Thyroid gland (tissue), 4 donors: ENCODE data around the gene AHRR.

Source experiments
- CTCF ChIP-seq, 6 experiments: fragments of 200-600 bp in 3 of 6; fragments of 450-650 bp in 3 of 6; sonication (generic) in 3 of 6; IDR thresholded peaks; one replicate each; pipeline ENCODE4 v1.5.1; 2016 to 2019; ENCODE audit warnings: antibody characterized with exemption in 6 of 6, mild to moderate bottlenecking in 2 of 6, inconsistent platforms in 1 of 6, moderate library complexity in 1 of 6
- POLR2A ChIP-seq, 2 donors: fragments of 450-650 bp; IDR thresholded peaks; one replicate each; pipeline ENCODE4 v1.6.1; 2017; ENCODE audit warnings: antibody characterized with exemption in 2 of 2, mild to moderate bottlenecking in 2 of 2, moderate library complexity in 1 of 2

DNA sequence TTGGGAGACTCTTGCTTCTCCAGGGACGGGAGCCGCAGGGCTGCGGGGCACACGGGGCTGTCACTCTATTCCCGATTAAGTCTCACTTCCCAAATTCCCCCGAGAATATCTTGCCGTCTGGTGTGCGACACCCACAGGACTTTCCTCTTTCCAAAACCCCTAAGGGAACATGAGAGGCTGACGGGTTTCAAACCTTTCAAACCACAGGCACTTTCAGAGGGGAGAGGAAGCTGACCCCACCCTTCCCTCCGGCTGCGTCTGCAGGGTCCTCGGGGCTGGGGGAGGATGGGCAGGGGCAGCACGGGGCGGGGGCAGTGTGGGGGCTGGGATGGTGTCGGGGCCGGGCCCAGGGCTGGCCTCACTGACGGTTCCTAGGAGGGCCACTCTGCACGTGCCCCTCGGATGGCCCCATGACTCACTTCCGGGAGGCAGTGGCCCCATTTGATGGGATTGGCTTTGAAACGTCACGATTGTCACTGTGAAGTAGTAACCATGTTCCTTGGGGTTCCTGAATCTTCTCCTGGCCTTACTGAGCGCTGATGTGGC is 164.5 kb downstream of the AHRR start:
- no peak for TF ChIP-seq CTCF (IDR thresholded peaks at IDR 0.05)
- no peak for TF ChIP-seq POLR2A (IDR thresholded peaks at IDR 0.05)
